Ureter (tissue), 1 donor: ENCODE data around the gene ATP6V1F. TPM values are rescaled to one million over a fixed set of nuclear protein-coding genes. Genes with fewer than 3 reads are reported as not detected.

Experiments
- DNase-seq: peaks from one replicate; pipeline ENCODE4 v3.0.0-alpha.2; 2020; ENCODE audit warnings: low spot score
- total RNA-seq: library from RNA; stranded (reverse); gene quantifications from one replicate; pipeline ENCODE4 v1.2.4, GENCODE V29; 2023
- donor health status: DM: yes; HTN: yes; CAD: no.

The ATP6V1F gene
- total RNA-seq, 1 donor from 2014 or later: 133 TPM

GRCh38 chr7:128835790-128836641 is 26.6 kb upstream of the ATP6V1F start:
- no peak for DNase-seq

GRCh38 chr7:128836729-128837348 is 25.8 kb upstream of the ATP6V1F start:
- no peak for DNase-seq

GRCh38 chr7:128837521-128837921 is 25.1 kb upstream of the ATP6V1F start:
- no peak for DNase-seq

- no peak for DNase-seq
These were observed 24.4 kb upstream of the ATP6V1F start for GRCh38 chr7:128838109-128838779.

GRCh38 chr7:128838981-128839731 is 23.5 kb upstream of the ATP6V1F start:
- no peak for DNase-seq

- DNase-seq: no peak
These were observed 22.9 kb upstream of the ATP6V1F start for GRCh38 chr7:128839751-128840177.

- no peak for DNase-seq
These were observed 22.1 kb upstream of the ATP6V1F start for GRCh38 chr7:128840326-128841170.

- no peak for DNase-seq
These were observed 21.4 kb upstream of the ATP6V1F start for GRCh38 chr7:128841171-128841690.

GRCh38 chr7:128841921-128842673 is 20.6 kb upstream of the ATP6V1F start:
- DNase-seq: no peak

GRCh38 chr7:128842674-128843641 is 19.7 kb upstream of the ATP6V1F start:
- DNase-seq: no peak

GRCh38 chr7:128843938-128844621 is 18.6 kb upstream of the ATP6V1F start:
- DNase-seq: no peak

GRCh38 chr7:128844777-128845311 is 17.8 kb upstream of the ATP6V1F start:
- DNase-seq: no peak

GRCh38 chr7:128845475-128845874 is 17.2 kb upstream of the ATP6V1F start:
- no peak for DNase-seq

GRCh38 chr7:128845987-128846386 is 16.7 kb upstream of the ATP6V1F start:
- DNase-seq: no peak

- DNase-seq: no peak
These were observed 15.7 kb upstream of the ATP6V1F start for GRCh38 chr7:128846781-128847444.

- no peak for DNase-seq
These were observed 14.9 kb upstream of the ATP6V1F start for GRCh38 chr7:128847721-128848211.
